Liver (tissue), 9 donors: ENCODE data around the gene RTN1. TPM values are rescaled to one million over a fixed set of nuclear protein-coding genes. Genes with fewer than 3 reads are reported as not detected.

Experiments used
- DNase-seq: peaks from one replicate; pipeline ENCODE4 v3.0.0-alpha.2; 2017; ENCODE audit warnings: low spot score
- H3K27ac ChIP-seq, 2 donors: one replicate each; pipeline ENCODE4 v1.7.0; 2013; ENCODE audit warnings: inconsistent platforms in 2 of 2, low read length in 2 of 2, control low read depth in 1 of 2, low read depth in 1 of 2, mild to moderate bottlenecking in 1 of 2
- H3K27me3 ChIP-seq, 4 donors: one replicate each; pipeline versions ENCODE4 v1.6.1 to v1.7.0; 2013; ENCODE audit warnings: low read length in 3 of 4, inconsistent platforms in 1 of 4, mild to moderate bottlenecking in 1 of 4, moderate library complexity in 1 of 4; ENCODE audit not compliant: control insufficient read depth in 4 of 4, insufficient read depth in 4 of 4
- H3K36me3 ChIP-seq, 4 donors: one replicate each; pipeline versions ENCODE4 v1.6.1 to v1.7.0; 2013; ENCODE audit warnings: low read length in 3 of 4, mild to moderate bottlenecking in 3 of 4, low read depth in 1 of 4, moderate library complexity in 1 of 4; ENCODE audit not compliant: control insufficient read depth in 4 of 4, insufficient read depth in 3 of 4
- H3K4me1 ChIP-seq, 4 donors: one replicate each; pipeline versions ENCODE4 v1.6.1 to v1.7.0; 2013; ENCODE audit warnings: low read length in 3 of 4, mild to moderate bottlenecking in 3 of 4, moderate library complexity in 1 of 4; ENCODE audit not compliant: control insufficient read depth in 4 of 4, insufficient read depth in 4 of 4
- H3K4me3 ChIP-seq, 3 donors: one replicate each; pipeline versions ENCODE4 v1.6.1 to v1.7.0; 2013; ENCODE audit warnings: low read length in 3 of 3, control low read depth in 1 of 3, low read depth in 1 of 3, mild to moderate bottlenecking in 1 of 3
- H3K9ac ChIP-seq, 2 donors: one replicate each; pipeline ENCODE4 v1.7.0; 2013; ENCODE audit warnings: low read length in 2 of 2, mild to moderate bottlenecking in 2 of 2, moderate library complexity in 2 of 2, control low read depth in 1 of 2, low read depth in 1 of 2
- H3K9me3 ChIP-seq, 4 donors: one replicate each; pipeline versions ENCODE4 v1.6.1 to v1.7.0; 2013; ENCODE audit warnings: low read length in 3 of 4; ENCODE audit not compliant: control insufficient read depth in 4 of 4
- EGR1 ChIP-seq, 2 donors: IDR thresholded peaks; 2 replicates each; pipeline ENCODE4 v1.6.1; 2016 to 2018; ENCODE audit warnings: antibody characterized with exemption in 2 of 2, low read depth in 2 of 2
- FOXA1 ChIP-seq: IDR thresholded peaks from 2 replicates; pipeline ENCODE4 v1.6.1; 2016; ENCODE audit warnings: antibody characterized with exemption
- FOXA2 ChIP-seq: IDR thresholded peaks from 2 replicates; pipeline ENCODE4 v1.6.1; 2016; ENCODE audit warnings: antibody characterized with exemption
- GABPA ChIP-seq, 2 donors: IDR thresholded peaks in 1 of 2; conservative IDR thresholded peaks in 1 of 2; 2 replicates each; pipeline ENCODE4 v1.6.1; 2016; ENCODE audit warnings: antibody characterized with exemption in 2 of 2, mild to moderate bottlenecking in 1 of 2, moderate library complexity in 1 of 2
- HNF4A ChIP-seq, 2 donors: conservative IDR thresholded peaks; 2 replicates each; pipeline ENCODE4 v1.6.1; 2016; ENCODE audit warnings: antibody characterized with exemption in 2 of 2, mild to moderate bottlenecking in 2 of 2
- HNF4G ChIP-seq: IDR thresholded peaks from 2 replicates; pipeline ENCODE4 v1.6.1; 2016; ENCODE audit warnings: antibody characterized with exemption
- JUND ChIP-seq, 2 donors: IDR thresholded peaks; 2 replicates each; pipeline ENCODE4 v1.6.1; 2016; ENCODE audit warnings: antibody characterized with exemption in 2 of 2
- MAX ChIP-seq: IDR thresholded peaks from 2 replicates; pipeline ENCODE4 v1.6.1; 2016; ENCODE audit warnings: antibody characterized with exemption
- NR2F2 ChIP-seq: IDR thresholded peaks from 2 replicates; pipeline ENCODE4 v1.6.1; 2016; ENCODE audit warnings: antibody characterized with exemption
- RAD21 ChIP-seq, 2 donors: IDR thresholded peaks; 2 replicates each; pipeline ENCODE4 v1.6.1; 2016; ENCODE audit warnings: antibody characterized with exemption in 2 of 2, mild to moderate bottlenecking in 2 of 2
- RXRA ChIP-seq, 2 donors: IDR thresholded peaks; 2 replicates each; pipeline ENCODE4 v1.6.1; 2017 to 2018; ENCODE audit warnings: antibody characterized with exemption in 2 of 2, mild to moderate bottlenecking in 1 of 2
- SP1 ChIP-seq: IDR thresholded peaks from 2 replicates; pipeline ENCODE4 v1.6.1; 2018; ENCODE audit warnings: antibody characterized with exemption, mild to moderate bottlenecking
- TAF1 ChIP-seq: conservative IDR thresholded peaks from 2 replicates; pipeline ENCODE4 v1.6.1; 2016; ENCODE audit warnings: antibody characterized with exemption, mild to moderate bottlenecking
- YY1 ChIP-seq: IDR thresholded peaks from 2 replicates; pipeline ENCODE4 v1.6.1; 2016; ENCODE audit warnings: antibody characterized with exemption, mild to moderate bottlenecking
- whole genome bisulfite sequencing: extraction: QIAGEN DNeasy Blood & Tissue Kit; methylation state at CpG from one replicate; pipeline ENCODE4 v1.1.7; 2013; 5-methylcytosine and 5-hydroxymethylcytosine counted together
- polyA plus RNA-seq, 2 donors: library from polyadenylated mRNA; stranded (reverse) in 1 of 2; unstranded in 1 of 2; fragments of 200-250 nt in 1 of 2; fragments of >200 nt in 1 of 2; fragmentation: Nextera tagmentation in 1 of 2; extraction: Ambion mirVana in 1 of 2; gene quantifications; one replicate each; pipeline versions ENCODE4 v1.2.1 to v1.2.3, GENCODE V29; 2013 to 2015
- total RNA-seq, 2 donors: library from RNA; depleted of rRNA; stranded (reverse); fragments of >200 nt; gene quantifications; one replicate each; pipeline ENCODE4 v1.2.3, GENCODE V29; 2014
- TF ChIP-seq, protein P1 (sequence below): IDR thresholded peaks from 2 replicates; pipeline ENCODE4 v1.6.1; 2016; ENCODE audit warnings: antibody characterized with exemption
- TF ChIP-seq, protein P2 (sequence below): IDR thresholded peaks from 2 replicates; pipeline ENCODE4 v1.6.1; 2016; ENCODE audit warnings: antibody characterized with exemption, mild to moderate bottlenecking
- TF ChIP-seq, protein P3 (sequence below): IDR thresholded peaks from 2 replicates; pipeline ENCODE4 v1.6.1; 2016; ENCODE audit warnings: antibody characterized with exemption
- donor health status: healthy.
- donor health status: healthy.
- donor health status: healthy.
- donor health status: healthy.
- donor health status: healthy.

Gene RTN1
- total and polyA plus RNA-seq, 4 donors: 0.08 to 1.8 (median 0.37) TPM

DNA sequence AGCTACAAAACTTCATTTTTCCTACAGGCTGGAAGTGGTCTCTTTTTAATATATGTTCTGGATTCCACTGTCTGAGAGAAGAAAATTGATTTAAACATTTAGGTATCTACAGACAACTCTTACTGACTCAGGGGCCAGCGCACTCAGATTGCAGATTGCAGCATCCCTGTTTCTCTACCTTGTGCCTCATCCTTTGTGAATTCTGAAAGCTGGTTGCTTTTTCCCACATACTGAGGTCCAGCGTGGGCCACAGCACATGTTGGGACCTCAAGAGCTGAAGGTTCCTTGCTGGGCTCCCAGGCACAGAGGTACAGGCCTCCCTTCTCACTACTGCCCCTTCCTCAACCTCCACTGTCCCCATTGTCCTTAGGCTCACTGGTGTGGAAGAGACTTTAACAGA, 192.2 kb downstream of the RTN1 start:
- no peak overlapping the region for H3K27ac ChIP-seq
- H3K4me3 ChIP-seq: no peak overlapping the region
- no peak for DNase-seq
- no peaks in the 10 kb centered on the region for H3K27me3 ChIP-seq
- no peaks in the 10 kb centered on the region for H3K4me1 ChIP-seq
- WGBS: 90% methylated on average over 2 of the region's 2 CpGs
- H3K9ac ChIP-seq: no peak overlapping the region
- TF ChIP-seq HNF4G: no peak
- TF ChIP-seq FOXA1: no peak
- TF ChIP-seq NR2F2: no peak
- no peaks in the 10 kb centered on the region for H3K36me3 ChIP-seq
- H3K9me3 ChIP-seq: peaks cover 0 to 2% (median 0%) of the 10 kb centered on the region in 4 donors

DNA sequence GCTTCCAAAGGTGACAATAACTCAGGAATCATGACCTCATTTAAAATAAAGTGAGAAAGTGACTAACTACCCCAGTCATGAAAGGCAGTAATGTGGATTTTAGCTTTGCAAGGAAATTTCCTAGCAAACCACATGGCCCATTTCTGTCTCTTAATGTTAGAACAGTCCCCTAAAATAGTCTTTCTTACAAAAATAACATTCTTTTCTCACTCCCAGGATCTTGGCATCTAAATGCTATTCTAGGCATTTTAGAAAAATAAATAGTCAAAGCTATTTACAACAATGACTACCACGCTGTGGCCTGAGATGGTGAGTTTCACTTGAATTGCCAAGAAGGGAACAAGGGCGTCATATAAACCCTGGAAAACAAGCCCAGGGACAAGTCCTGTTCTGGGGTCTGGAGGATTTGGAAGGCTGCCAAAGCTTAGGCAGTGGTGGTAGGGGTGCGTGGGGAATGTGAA, 192.8 kb downstream of the RTN1 start:
- DNase-seq: no peak
- WGBS: 91% methylated on average over 3 of the region's 3 CpGs
- Histone ChIP-seq H3K4me1 (no peaks in the 10 kb centered on the region), H3K4me3 (no peak overlapping the region), H3K27ac (no peak overlapping the region), H3K9me3 (peaks cover 0 to 2% (median 0%) of the 10 kb centered on the region in 4 donors), H3K27me3 (no peaks in the 10 kb centered on the region), H3K9ac (no peak overlapping the region), H3K36me3 (no peaks in the 10 kb centered on the region)
- TF ChIP-seq RAD21 (IDR thresholded peaks at IDR 0.05): no peak
- TF ChIP-seq, protein P1, sequence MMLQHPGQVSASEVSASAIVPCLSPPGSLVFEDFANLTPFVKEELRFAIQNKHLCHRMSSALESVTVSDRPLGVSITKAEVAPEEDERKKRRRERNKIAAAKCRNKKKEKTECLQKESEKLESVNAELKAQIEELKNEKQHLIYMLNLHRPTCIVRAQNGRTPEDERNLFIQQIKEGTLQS: no peak
- no peak for TF ChIP-seq JUND (IDR thresholded peaks at IDR 0.05)
- no peak for TF ChIP-seq FOXA1
- TF ChIP-seq MAX: no peak

DNA sequence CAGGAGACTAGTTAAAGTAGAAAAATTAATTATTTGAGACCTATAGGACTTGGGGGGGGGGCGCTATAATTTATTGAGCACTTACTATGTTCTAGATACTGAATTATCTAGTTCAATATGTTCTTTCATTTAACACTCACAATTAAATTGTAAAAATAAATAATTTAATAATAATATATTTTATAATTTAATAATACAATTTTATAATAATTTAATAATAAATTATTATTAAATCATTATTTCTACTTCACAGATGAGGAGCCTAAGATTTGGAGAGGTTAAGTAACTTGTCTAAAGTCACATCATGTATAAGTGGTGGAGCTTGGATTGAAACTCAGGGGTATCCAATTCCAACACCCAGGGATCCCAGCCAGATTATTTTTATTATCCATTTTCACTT, 195.2 kb downstream of the RTN1 start:
- 98% methylated on average over 1 of the region's 1 CpG for WGBS
- H3K27ac ChIP-seq: no peak overlapping the region

DNA sequence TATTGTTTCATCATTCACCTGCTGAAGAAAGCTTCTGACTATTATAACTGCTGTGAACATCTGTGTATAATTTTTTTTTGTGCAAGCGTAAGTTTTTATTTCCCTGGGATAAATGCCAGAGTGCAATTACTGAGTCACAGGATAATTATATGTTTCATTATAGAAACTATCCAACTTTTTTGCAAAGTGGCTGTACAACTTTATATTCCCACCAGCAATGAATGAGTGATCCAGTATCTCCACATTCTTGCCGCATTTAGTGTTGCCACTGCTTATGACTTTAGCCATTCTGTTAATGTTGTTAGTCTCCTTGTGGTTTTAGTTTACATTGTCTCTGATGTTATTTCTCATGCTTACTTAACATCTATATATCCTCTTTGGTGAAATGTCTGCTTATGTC, 205.8 kb downstream of the RTN1 start:
- Histone ChIP-seq H3K27ac (no peak overlapping the region), H3K4me1 (no peaks in the 10 kb centered on the region), H3K9ac (no peak overlapping the region), H3K36me3 (no peaks in the 10 kb centered on the region), H3K27me3 (no peaks in the 10 kb centered on the region), H3K9me3 (peaks cover 0 to 2% (median 0%) of the 10 kb centered on the region in 4 donors), H3K4me3 (no peak overlapping the region)
- 90% methylated on average over 2 of the region's 2 CpGs for WGBS
- DNase-seq: no peak
- TF ChIP-seq JUND (IDR thresholded peaks at IDR 0.05) (no peak), FOXA2 (no peak), HNF4G (no peak), TAF1 (no peak), YY1 (no peak), HNF4A (conservative IDR thresholded peaks at IDR 0.05) (no peak), FOXA1 (no peak), RAD21 (IDR thresholded peaks at IDR 0.05) (no peak), SP1 (no peak), GABPA (IDR thresholded peaks at IDR 0.05 in 1 of 2, conservative IDR thresholded peaks at IDR 0.05 in 1 of 2) (no peak), EGR1 (IDR thresholded peaks at IDR 0.05; ENCODE audit: low read depth in 2 of 2) (no peak), MAX (no peak), RXRA (IDR thresholded peaks at IDR 0.05) (no peak)
- TF ChIP-seq, protein P2, sequence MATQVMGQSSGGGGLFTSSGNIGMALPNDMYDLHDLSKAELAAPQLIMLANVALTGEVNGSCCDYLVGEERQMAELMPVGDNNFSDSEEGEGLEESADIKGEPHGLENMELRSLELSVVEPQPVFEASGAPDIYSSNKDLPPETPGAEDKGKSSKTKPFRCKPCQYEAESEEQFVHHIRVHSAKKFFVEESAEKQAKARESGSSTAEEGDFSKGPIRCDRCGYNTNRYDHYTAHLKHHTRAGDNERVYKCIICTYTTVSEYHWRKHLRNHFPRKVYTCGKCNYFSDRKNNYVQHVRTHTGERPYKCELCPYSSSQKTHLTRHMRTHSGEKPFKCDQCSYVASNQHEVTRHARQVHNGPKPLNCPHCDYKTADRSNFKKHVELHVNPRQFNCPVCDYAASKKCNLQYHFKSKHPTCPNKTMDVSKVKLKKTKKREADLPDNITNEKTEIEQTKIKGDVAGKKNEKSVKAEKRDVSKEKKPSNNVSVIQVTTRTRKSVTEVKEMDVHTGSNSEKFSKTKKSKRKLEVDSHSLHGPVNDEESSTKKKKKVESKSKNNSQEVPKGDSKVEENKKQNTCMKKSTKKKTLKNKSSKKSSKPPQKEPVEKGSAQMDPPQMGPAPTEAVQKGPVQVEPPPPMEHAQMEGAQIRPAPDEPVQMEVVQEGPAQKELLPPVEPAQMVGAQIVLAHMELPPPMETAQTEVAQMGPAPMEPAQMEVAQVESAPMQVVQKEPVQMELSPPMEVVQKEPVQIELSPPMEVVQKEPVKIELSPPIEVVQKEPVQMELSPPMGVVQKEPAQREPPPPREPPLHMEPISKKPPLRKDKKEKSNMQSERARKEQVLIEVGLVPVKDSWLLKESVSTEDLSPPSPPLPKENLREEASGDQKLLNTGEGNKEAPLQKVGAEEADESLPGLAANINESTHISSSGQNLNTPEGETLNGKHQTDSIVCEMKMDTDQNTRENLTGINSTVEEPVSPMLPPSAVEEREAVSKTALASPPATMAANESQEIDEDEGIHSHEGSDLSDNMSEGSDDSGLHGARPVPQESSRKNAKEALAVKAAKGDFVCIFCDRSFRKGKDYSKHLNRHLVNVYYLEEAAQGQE: no peak
- TF ChIP-seq, protein P1: no peak
- TF ChIP-seq, protein P3, sequence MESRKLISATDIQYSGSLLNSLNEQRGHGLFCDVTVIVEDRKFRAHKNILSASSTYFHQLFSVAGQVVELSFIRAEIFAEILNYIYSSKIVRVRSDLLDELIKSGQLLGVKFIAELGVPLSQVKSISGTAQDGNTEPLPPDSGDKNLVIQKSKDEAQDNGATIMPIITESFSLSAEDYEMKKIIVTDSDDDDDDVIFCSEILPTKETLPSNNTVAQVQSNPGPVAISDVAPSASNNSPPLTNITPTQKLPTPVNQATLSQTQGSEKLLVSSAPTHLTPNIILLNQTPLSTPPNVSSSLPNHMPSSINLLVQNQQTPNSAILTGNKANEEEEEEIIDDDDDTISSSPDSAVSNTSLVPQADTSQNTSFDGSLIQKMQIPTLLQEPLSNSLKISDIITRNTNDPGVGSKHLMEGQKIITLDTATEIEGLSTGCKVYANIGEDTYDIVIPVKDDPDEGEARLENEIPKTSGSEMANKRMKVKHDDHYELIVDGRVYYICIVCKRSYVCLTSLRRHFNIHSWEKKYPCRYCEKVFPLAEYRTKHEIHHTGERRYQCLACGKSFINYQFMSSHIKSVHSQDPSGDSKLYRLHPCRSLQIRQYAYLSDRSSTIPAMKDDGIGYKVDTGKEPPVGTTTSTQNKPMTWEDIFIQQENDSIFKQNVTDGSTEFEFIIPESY: no peak

More for the DNA sequence above, 195.2 kb downstream of the RTN1 start:
- H3K36me3 ChIP-seq: no peaks in the 10 kb centered on the region
- H3K9me3 ChIP-seq: peaks cover 0 to 2% (median 0%) of the 10 kb centered on the region in 4 donors
- H3K9ac ChIP-seq: no peak overlapping the region
- no peaks in the 10 kb centered on the region for H3K27me3 ChIP-seq
- TF ChIP-seq SP1 (no peak), TAF1 (no peak), RXRA (IDR thresholded peaks at IDR 0.05) (no peak)
- DNase-seq: no peak
- H3K4me3 ChIP-seq: no peak overlapping the region
- no peaks in the 10 kb centered on the region for H3K4me1 ChIP-seq
